HG02884 (cell line): ENCODE measurements around the gene SART1.
"Not testable (repeated sequence)": the region's sequence is repeated elsewhere in the genome, so short reads cannot be mapped to it uniquely, and the experiment has no call there.

Experiments
- ATAC-seq: cut with Tn5 transposase; IDR thresholded peaks from one replicate; pipeline ENCODE4 v1.9.1; 2021; ENCODE audit warnings: mild to moderate bottlenecking, moderate library complexity; ENCODE audit not compliant: unreplicated experiment

SART1 gene

GRCh38 chr11:65931773-65932557, 29.6 kb upstream of the SART1 start:
- ATAC-seq, result no peak

- ATAC-seq, result no peak
Observed at GRCh38 chr11:65932558-65932919, 29.0 kb upstream of the SART1 start.

GRCh38 chr11:65934014-65934413, 27.5 kb upstream of the SART1 start:
- no peak for ATAC-seq

DNA sequence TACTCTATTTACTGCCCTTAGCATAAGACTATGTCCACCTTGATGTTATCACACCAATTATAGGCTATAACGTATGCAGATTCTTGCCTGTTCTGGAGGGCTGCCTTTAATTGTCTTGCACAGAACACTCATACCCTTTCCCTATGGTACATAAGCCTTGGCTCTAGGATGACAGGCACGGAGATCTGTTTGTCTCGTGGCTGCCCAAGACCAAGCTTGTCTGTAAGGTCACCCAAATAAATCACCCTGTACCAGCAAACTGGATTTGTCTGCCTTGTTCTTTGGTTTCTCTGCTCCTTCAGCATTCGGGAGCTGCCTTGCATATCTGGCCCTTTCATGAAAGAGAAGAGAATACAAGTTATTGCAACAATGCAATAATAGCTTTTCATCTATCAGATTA, 23.8 kb upstream of the SART1 start:
- ATAC-seq, result no peak

DNA sequence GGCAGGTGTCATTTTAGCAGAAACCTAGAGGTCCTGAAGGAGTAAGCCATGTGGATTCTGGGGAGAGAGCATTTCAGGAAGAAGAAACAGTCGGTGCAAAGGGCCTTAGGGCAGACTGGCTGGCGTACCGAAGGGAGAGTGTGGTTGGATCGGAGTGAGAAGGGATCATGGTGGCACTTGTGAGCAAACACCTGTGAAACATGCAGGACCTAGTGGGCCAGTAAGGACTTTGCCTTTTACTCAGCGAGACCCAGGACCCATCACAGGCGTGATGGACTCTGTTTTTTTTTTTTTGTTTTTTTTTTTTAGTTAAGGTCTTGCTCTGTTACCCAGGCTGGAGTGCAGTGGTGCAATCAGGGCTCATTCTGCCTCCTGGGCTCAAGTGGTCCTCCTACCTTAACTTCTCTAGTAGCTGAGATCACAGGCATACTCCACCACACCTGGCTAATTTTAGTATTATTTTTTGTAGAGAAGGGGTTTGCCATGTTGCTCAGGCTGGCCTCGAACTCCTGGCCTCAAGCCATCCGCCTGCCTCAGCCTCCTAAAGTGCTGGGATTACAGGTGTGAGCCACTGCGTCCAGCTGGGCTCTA, 19.7 kb upstream of the SART1 start:
- ATAC-seq, result no peak

- no peak for ATAC-seq
Observed at GRCh38 chr11:65942531-65942930, 19.0 kb upstream of the SART1 start.

- ATAC-seq, result no peak
Observed at GRCh38 chr11:65944191-65944590, 17.3 kb upstream of the SART1 start.

DNA sequence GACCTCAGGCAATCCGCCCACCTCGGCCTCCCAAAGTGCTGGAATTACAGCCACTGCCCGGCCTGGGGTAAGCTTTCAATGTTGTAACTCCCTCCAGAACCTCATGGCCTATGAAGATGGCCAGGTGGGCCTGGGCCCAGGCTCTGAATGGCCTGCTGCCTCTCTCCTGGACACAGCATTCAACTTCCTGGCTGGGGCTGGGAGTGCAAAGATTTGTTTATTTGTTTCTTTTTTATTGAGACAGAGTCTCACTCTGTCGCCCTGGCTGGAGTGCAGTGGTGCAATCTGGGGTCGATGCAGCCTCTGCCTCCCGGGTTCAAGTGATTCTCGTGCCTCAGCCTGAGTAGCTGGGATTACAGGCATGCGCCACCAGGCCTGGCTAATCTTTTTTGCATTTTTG, 16.8 kb upstream of the SART1 start:
- ATAC-seq, result no peak

- ATAC-seq, result no peak
Observed at GRCh38 chr11:65945430-65945911, 16.1 kb upstream of the SART1 start, which contains the start of gene TSGA10IP. TSS of gene TSGA10IP (plus strand) at chr11:65945480. CDS start at chr11:65945676, 196 bp downstream.

GRCh38 chr11:65945941-65946558, 15.5 kb upstream of the SART1 start:
- no peak for ATAC-seq

GRCh38 chr11:65946655-65947054, 14.9 kb upstream of the SART1 start:
- ATAC-seq, result no peak

DNA sequence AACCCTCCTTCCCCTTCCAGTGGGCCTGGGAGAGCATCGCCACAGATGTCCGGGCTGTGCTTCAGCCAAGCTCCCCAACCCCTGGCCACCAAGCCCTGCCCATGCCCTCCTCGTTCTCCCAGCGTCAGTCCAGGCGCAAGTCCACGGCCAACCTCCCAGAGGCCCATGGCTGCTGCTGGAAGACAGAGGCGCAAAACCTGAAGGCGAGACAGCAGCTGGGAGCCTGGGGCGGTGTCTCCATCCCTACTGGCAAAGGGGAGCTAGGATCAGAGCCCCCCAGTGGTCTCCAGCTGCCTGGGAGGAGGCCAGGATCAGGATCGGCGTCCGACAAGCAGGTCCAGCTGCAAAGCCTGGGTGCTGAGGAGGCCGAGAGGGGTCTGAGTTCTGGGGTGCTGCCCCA, 14.4 kb upstream of the SART1 start:
- no peak for ATAC-seq

DNA sequence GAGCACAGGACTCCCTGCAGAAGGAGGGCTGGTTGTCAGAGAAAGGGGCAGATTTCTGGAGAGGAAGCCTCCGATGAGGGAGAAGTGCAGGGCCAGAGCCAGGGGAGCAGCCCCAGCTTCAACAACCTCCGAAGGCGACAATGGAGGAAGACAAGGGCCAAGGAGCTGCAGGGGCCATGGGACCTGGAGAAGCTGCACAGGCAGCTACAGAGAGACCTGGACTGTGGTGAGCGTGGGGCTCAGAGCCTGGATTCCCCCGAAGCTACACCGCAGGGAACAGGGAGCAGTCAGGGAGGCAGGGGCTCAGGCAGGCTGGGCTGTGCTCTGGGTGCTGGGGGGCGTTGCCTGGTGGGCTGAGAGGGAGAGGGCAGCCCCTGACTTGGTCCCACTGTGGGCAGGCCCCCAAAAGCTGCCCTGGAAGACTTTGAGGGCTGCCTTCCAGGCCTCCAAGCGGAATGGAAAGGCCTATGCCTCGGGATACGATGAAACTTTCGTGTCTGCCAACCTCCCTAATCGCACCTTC, 13.9 kb upstream of the SART1 start:
- ATAC-seq, result no peak

DNA sequence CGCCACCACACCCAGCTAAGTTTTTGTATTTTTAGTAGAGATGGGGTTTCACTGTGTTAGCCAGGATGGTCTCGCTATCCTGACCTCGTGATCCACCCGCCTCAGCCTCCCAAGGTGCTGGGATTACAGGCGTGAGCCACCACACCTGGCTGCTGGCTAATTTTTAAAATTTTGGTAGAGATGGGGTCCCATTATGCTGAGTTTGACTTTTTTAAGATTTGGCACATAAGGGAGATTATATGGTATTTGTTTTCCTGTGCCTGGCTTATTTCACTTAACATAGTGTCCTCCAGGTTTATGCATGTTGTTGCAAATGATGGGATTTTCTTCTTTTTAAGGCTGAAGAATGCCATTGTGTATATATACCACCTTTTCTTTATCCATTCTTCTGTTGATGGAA, 10.8 kb upstream of the SART1 start:
- ATAC-seq, result not testable (repeated sequence)

GRCh38 chr11:65951641-65952040, 9.9 kb upstream of the SART1 start:
- ATAC-seq, result not testable (repeated sequence)

GRCh38 chr11:65952052-65952521, 9.4 kb upstream of the SART1 start:
- ATAC-seq, result no peak

DNA sequence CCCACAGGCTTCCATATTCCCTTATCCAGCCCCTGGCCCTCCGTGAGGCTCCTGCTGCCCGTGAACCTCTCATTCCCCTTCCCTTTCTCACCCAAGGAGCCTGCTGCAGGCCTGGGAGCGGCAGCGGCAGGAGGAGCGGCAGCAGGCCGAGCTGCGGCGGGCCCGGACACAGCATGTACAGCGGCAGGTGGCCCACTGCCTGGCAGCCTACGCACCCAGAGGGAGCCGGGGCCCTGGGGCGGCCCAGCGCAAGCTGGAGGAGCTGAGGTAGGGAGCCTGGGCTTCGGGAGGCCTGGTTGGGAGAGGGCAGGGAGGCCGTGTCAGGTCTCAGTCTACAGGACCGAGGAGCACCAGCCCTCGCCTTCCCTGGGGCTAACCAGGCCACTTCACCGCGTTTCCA, 8.1 kb upstream of the SART1 start:
- ATAC-seq, result no peak

DNA sequence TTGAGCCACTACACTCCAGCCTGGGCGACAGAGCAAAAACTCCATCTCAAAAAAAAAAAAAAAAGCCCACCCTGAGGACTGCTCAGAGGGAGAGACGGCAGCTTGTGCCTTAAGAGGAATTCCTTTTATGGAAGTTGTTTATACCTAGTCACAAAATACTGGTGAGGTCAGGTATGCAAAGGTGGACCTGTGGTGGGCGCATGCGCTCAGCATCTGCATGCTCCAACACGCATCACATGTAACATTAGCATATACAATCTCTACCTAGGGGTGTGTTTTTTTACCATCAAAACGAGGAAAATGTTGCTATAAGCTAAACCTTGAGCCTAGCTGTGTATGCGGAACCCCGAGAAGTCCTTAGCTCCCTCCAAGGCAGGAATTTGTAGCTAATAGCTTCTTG, 6.8 kb upstream of the SART1 start:
- ATAC-seq, result no peak

- no peak for ATAC-seq
Observed at GRCh38 chr11:65958291-65958690, 3.2 kb upstream of the SART1 start.

- ATAC-seq, result no peak
Observed at GRCh38 chr11:65958774-65959420, 2.6 kb upstream of the SART1 start.

GRCh38 chr11:65960824-65961266, 689 bp upstream of the SART1 start:
- no peak for ATAC-seq
